Measurements from ENCODE around the gene SDK2. TPM values are rescaled to one million over a fixed set of nuclear protein-coding genes. Genes with fewer than 3 reads are reported as not detected.

The SDK2 gene
- total and polyA plus RNA-seq, 9 of the 15 experiments (the other 6 are each of a cell fraction or from before 2014, with no cell fraction given): 0.04 TPM; not detected in 8

GRCh38 chr17:73492125-73492820 is 152.0 kb downstream of the SDK2 start:
- ATAC-seq (no peak), DNase-seq (ENCODE audit: extremely low read depth in 1 of 4, low spot score in 3 of 4) (no peak), FAIRE-seq (no peak)
- H3K4me2 ChIP-seq (ENCODE audit: insufficient read depth, low read length): no peak overlapping the region
- H3K27me3 ChIP-seq (ENCODE audit: control insufficient read depth in 2 of 2, insufficient read depth in 2 of 2, low read length in 2 of 2): peaks cover 11 to 64% of the 10 kb centered on the region in 2 experiments; a peak in 3 of 5 replicates
- H3K4me3 ChIP-seq: no peak overlapping the region
- no peaks in the 10 kb centered on the region for H3K4me1 ChIP-seq (replicated peaks in 1 of 2; ENCODE audit: control insufficient read depth in 2 of 2, insufficient read depth in 2 of 2, low read length in 2 of 2)
- in situ Hi-C loops (cut with MboI): no loop called here
- BruUV-seq (replicated peaks): no TSS peak
- ChIA-PET POLR2A (interaction anchor here (1.1 kb wide), 1 partner anchor 78 kb away, joined by 3 read pairs; no protein-coding TSS in a partner anchor), CTCF (ENCODE audit: low intra/inter-chr PET ratio) (no interaction called here)
- H2AFZ ChIP-seq (ENCODE audit: low read depth, low read length): no peak overlapping the region
- WGBS (ENCODE audit: insufficient coverage, low coverage, missing lambda C conversion rate): 1% methylated on average over 12 of the region's 12 CpGs
- intact Hi-C loops (cut with micrococcal nuclease): no loop called here
- H3K79me2 ChIP-seq (ENCODE audit: control insufficient read depth, insufficient read depth, low read length): no peaks in the 10 kb centered on the region
- no peak overlapping the region for H3K9ac ChIP-seq (ENCODE audit: insufficient read depth in 1 of 2, low read depth in 2 of 2, low read length in 2 of 2)
- no peaks in the 10 kb centered on the region for H4K20me1 ChIP-seq (replicated peaks; ENCODE audit: control insufficient read depth, insufficient read depth, low read length)
- H3K36me3 ChIP-seq (ENCODE audit: control insufficient read depth, insufficient read depth, low read length): no peaks in the 10 kb centered on the region
- H3K9me3 ChIP-seq (replicated peaks; ENCODE audit: control insufficient read depth, insufficient read depth, low read depth, low read length): no peaks in the 10 kb centered on the region
- no peak overlapping the region for H3K27ac ChIP-seq (ENCODE audit: extremely low read depth, low read depth, low read length)
- no peaks in the 10 kb centered on the region for H3K9me1 ChIP-seq (ENCODE audit: control insufficient read depth, insufficient read depth, low read length)
- TF ChIP-seq XRCC3 (IDR thresholded peaks at IDR 0.05) (no peak), LEF1 (IDR thresholded peaks at IDR 0.05) (no peak), CREB3 (tag; conservative IDR thresholded peaks at IDR 0.05; ENCODE audit: low read depth) (no peak), FOXP4 (CRISPR knock-in tag; IDR thresholded peaks at IDR 0.05; ENCODE audit: borderline replicate concordance) (no peak), CREB3L1 (IDR thresholded peaks at IDR 0.05; ENCODE audit: borderline replicate concordance, low read depth) (no peak), CBFB (CRISPR knock-in tag; IDR thresholded peaks at IDR 0.05) (no peak), NCOA1 (IDR thresholded peaks at IDR 0.05; ENCODE audit: low read depth) (no peak)

All from K562 (cell line).